Loucy (cell line): Measurements from ENCODE around the gene AGBL4.

ENCODE experiments used
- EZH2phosphoT487 ChIP-seq: fragments of 200-600 bp; IDR thresholded peaks from 2 replicates; pipeline ENCODE4 v1.6.1; 2018; ENCODE audit warnings: antibody characterized with exemption, mild to moderate bottlenecking, moderate library complexity, borderline replicate concordance
- TF ChIP-seq, protein P1 (sequence below): fragments of 200-600 bp; sonication (generic); conservative IDR thresholded peaks from 2 replicates; pipeline ENCODE4 v1.5.1; 2014; ENCODE audit warnings: mild to moderate bottlenecking, antibody characterized with exemption, low read length

DNA sequence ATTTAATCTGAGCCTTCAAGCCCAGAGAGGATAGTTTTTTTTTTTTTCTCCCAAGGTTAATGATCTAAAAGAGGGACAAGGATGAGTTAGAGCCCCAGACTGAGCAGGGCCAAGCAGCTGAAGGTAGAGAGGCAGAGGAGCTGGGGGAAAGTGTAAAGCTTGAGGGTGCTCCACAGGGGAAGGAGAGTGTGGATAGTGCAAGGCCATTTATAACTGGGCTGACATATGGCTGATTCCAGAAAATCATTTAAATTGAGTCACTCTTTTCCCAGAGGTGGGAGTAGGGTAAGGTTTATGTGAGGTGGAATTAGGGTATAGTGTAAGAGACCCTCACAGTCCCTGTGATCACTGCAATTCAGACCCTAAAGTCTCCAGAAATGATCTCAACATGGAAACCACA, 1302.8 kb downstream of the AGBL4 start:
- TF ChIP-seq, protein P1, sequence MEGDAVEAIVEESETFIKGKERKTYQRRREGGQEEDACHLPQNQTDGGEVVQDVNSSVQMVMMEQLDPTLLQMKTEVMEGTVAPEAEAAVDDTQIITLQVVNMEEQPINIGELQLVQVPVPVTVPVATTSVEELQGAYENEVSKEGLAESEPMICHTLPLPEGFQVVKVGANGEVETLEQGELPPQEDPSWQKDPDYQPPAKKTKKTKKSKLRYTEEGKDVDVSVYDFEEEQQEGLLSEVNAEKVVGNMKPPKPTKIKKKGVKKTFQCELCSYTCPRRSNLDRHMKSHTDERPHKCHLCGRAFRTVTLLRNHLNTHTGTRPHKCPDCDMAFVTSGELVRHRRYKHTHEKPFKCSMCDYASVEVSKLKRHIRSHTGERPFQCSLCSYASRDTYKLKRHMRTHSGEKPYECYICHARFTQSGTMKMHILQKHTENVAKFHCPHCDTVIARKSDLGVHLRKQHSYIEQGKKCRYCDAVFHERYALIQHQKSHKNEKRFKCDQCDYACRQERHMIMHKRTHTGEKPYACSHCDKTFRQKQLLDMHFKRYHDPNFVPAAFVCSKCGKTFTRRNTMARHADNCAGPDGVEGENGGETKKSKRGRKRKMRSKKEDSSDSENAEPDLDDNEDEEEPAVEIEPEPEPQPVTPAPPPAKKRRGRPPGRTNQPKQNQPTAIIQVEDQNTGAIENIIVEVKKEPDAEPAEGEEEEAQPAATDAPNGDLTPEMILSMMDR: no peak
- no peak for TF ChIP-seq EZH2phosphoT487
